SK-N-SH treated with all-trans-retinoic acid at 6 μM for 48 hours (cell line): Measurements from ENCODE around the gene SLC37A4.

Experiments used
- BACH2 ChIP-seq: fragments of 250-450 bp; sonication (Bioruptor Pico); IDR thresholded peaks from 2 replicates; pipeline ENCODE4 v1.9.0; 2021; ENCODE audit warnings: mild to moderate bottlenecking, borderline replicate concordance
- GLIS3 ChIP-seq: fragments of 250-450 bp; sonication (Bioruptor Pico); IDR thresholded peaks from 2 replicates; pipeline ENCODE4 v1.5.0; 2020; ENCODE audit warnings: mild to moderate bottlenecking, moderate library complexity
- OSR1 ChIP-seq: fragments of 250-450 bp; sonication (Bioruptor Pico); IDR thresholded peaks from 2 replicates; pipeline ENCODE4 v1.8.0; 2022; ENCODE audit warnings: moderate library complexity, mild to moderate bottlenecking, inconsistent platforms
- RARB ChIP-seq: fragments of 250-450 bp; sonication (Bioruptor Pico); IDR thresholded peaks from 2 replicates; pipeline ENCODE4 v1.8.0; 2021; ENCODE audit warnings: mild to moderate bottlenecking, moderate library complexity
- SNAI2 ChIP-seq: fragments of 250-450 bp; sonication (Bioruptor Pico); IDR thresholded peaks from 2 replicates; pipeline ENCODE4 v1.5.0; 2020; ENCODE audit warnings: mild to moderate bottlenecking, moderate library complexity
- TOX ChIP-seq: fragments of 250-450 bp; sonication (Bioruptor Pico); IDR thresholded peaks from 2 replicates; pipeline ENCODE4 v1.8.0; 2021; ENCODE audit warnings: mild to moderate bottlenecking, moderate library complexity, borderline replicate concordance

DNA sequence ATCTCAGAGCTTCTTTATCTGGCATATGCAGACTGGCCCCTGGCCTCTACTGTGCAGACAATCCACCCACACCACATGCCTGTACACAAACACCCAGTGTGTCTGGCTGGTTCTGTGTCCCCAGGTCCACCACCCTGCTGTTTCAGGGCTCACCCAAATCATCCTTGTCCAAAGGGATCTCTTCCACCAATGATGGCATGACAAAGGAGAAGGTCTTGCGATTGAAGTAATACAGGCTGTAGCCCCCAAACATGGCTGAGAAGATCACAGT is 1.7 kb downstream of the SLC37A4 start:
- TF ChIP-seq OSR1 (CRISPR knock-in tag) (no peak), RARB (no peak), BACH2 (CRISPR knock-in tag) (no peak), TOX (CRISPR knock-in tag) (no peak), SNAI2 (CRISPR knock-in tag) (no peak), GLIS3 (CRISPR knock-in tag) (no peak)
